ENCODE data around the gene PAPOLG.

PAPOLG gene

DNA sequence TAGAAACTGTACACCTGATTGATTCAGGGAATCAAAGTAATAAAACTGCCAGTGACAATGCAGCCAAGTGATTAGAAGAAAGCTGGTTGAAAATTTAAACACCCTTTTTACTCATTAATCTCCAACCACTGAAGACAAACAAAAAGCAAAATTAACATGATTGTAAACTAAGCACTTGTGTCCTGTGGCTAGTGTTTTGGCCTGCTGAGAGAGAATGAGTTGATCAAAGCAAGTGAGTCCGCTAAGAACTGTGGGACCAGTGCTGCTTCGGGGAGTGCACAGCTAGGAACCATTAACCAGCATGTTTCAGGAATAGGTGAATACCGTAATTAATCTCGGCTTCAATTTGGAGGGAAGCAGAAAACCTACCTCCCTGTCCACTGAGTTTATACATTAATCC lies 13.6 kb upstream of the PAPOLG start:
- H3K4me3 ChIP-seq (ENCODE audit: low read length) = no peak overlapping the region
- TF ChIP-seq, protein P1, sequence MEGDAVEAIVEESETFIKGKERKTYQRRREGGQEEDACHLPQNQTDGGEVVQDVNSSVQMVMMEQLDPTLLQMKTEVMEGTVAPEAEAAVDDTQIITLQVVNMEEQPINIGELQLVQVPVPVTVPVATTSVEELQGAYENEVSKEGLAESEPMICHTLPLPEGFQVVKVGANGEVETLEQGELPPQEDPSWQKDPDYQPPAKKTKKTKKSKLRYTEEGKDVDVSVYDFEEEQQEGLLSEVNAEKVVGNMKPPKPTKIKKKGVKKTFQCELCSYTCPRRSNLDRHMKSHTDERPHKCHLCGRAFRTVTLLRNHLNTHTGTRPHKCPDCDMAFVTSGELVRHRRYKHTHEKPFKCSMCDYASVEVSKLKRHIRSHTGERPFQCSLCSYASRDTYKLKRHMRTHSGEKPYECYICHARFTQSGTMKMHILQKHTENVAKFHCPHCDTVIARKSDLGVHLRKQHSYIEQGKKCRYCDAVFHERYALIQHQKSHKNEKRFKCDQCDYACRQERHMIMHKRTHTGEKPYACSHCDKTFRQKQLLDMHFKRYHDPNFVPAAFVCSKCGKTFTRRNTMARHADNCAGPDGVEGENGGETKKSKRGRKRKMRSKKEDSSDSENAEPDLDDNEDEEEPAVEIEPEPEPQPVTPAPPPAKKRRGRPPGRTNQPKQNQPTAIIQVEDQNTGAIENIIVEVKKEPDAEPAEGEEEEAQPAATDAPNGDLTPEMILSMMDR (conservative IDR thresholded peaks at IDR 0.05; ENCODE audit: low read depth, low read length) = no peak
- DNase-seq (ENCODE audit: low read depth) = no peak

DNA sequence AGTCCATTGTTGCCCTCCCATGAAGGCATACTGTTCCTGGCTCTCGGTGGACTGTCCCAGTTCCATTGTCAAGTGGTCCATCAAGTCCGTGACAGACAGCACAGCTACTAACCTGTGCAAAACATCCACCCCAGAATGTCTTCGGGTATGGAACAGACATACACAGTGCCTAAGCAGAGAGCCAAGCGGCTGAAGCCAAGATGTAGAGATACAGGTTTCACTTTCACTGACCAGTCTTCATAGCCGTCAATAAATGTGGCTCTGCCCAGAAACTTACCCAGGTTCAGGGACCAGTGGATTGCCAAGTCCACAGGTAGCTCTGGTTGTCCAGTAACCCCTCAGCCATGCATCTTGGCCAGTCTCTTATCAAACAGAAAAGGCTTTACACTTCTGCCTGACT lies 10.7 kb upstream of the PAPOLG start:
- TF ChIP-seq, protein P1 (conservative IDR thresholded peaks at IDR 0.05; ENCODE audit: low read depth, low read length) = no peak
- no peak overlapping the region for H3K4me3 ChIP-seq (ENCODE audit: low read length)
- no peak for DNase-seq (ENCODE audit: low read depth)

DNA sequence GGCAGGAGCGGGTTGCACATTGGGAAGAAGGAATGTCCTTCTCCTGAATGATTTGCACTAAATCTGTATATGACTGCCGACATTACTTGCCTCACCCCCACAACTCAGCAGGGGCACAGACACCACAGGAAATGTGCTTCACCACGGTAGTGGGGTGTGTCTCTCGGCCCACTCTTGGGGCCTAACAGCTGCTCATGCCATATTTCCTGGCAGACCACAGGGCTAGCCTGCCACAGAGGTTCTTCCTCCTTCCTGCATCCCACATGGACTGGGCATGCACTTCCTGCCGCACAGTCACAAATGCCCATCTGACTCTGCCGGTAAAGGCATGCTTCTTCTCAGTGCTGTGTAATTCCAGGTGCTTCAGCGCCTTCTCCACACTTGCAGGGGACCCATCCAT lies 10.3 kb upstream of the PAPOLG start:
- no peak for DNase-seq (ENCODE audit: low read depth)
- TF ChIP-seq, protein P1 (conservative IDR thresholded peaks at IDR 0.05; ENCODE audit: low read depth, low read length) = no peak
- H3K4me3 ChIP-seq (ENCODE audit: low read length) = no peak overlapping the region

DNA sequence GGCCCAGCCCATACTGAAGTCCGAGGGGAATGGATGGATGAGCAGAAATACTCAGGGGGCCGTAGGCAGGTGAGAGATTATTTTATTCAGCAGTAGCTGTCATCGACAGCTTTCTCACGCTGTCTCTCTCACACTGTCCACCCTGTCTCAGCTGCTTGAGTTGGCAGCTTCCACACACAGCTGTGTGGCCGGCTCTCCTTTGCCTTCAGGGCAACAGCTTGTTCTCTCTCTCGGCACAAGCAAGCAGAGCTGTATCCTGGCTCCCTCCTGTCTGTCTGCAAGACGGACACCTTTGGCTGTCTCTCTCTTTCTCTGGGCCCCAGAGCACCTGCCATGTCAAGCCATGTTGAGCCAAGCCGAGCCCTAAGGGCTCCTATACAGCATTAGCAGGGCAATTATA lies 9.8 kb upstream of the PAPOLG start:
- TF ChIP-seq, protein P1 (conservative IDR thresholded peaks at IDR 0.05; ENCODE audit: low read depth, low read length) = no peak
- DNase-seq (ENCODE audit: low read depth) = no peak

DNA sequence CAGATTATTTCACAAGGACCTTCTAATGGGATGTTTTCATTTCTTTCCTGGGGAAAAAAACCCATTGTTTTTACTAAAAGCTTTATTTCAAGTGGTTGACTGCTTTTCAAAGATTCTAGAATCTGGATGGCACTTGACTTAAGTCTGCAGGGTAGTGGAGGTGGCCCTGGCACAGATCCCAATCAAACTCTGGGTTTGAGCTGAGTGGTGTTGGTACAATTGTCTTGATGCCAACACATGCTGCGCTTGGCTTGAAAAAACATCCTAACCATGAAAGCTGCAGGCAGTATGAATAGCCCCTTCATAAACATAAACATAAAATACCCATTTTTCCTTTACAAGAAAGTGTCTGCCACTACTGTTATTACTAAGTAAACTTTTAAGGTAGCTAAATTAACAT lies 3.6 kb downstream of the PAPOLG start:
- no peak for DNase-seq (ENCODE audit: low read depth)
- TF ChIP-seq, protein P1 (conservative IDR thresholded peaks at IDR 0.05; ENCODE audit: low read depth, low read length) = no peak
- no peak overlapping the region for H3K4me3 ChIP-seq (ENCODE audit: low read length)

More for the DNA sequence above, 9.8 kb upstream of the PAPOLG start:
- no peak overlapping the region for H3K4me3 ChIP-seq (ENCODE audit: low read length)

DNA sequence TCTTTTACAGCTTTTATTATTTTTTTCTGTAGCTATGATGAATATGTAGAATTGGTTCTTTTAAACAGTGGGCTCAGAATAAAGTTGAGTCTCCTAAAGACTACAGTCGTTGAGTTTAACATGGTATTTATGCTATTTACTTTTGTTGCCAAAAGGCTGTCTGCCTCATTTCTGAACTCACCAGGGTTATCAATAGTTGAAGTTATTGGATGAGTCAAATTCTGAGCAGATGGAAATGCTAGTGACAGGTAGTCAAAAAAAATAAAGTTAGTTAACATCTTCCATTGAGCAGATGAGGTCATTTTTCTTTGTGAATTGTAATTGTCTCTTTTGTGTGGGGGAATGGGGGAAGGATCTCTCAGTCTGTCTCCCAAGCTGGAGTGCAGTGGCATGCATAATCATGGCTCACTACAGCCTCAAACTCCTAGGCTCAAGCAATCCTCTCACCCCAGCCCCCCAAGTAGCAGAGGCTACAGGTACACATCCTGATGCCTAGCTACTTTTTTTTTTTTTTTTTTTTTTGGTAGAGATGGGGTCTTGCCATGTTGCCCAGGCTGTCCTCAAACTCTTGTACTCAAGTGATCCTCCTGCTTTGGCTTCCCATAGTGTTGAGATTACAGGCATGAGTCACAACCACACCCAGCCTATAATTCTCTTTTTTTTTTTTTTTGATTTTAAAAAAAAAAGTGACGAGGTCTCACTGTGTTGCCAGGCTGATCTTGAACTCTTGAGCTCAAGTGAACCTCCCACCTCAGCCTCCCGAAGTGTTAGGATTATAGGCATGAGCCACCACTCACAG lies 8.9 kb downstream of the PAPOLG start:
- TF ChIP-seq, protein P1 (conservative IDR thresholded peaks at IDR 0.05; ENCODE audit: low read depth, low read length) = no peak
- no peak for DNase-seq (ENCODE audit: low read depth)
- no peak overlapping the region for H3K4me3 ChIP-seq (ENCODE audit: low read length)

DNA sequence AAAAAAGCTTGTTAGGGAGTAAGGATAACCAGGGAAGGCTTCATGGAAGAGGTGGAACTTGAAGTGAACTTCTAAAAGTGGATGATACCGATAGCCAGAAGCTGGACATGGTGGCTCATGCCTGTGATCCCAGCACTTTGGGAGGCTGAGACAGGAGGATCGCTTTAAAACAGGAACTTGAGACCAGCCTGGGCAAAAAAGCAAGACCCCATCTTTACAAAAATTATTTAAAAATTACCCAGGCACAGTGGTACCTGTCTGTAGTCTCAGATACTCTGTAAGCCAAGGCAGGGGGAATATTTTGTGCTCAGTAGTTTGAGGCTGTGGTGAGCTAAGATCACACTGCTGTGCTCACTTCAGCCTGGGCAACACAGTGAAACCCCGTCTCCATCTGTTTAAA lies 10.2 kb downstream of the PAPOLG start:
- DNase-seq (ENCODE audit: low read depth) = no peak
- TF ChIP-seq, protein P1 (conservative IDR thresholded peaks at IDR 0.05; ENCODE audit: low read depth, low read length) = no peak
- no peak overlapping the region for H3K4me3 ChIP-seq (ENCODE audit: low read length)

Data from retinal pigment epithelial cell (primary cell).